Natural killer cell (primary cell): ENCODE results near the gene IFT81. TPM values are rescaled to one million over a fixed set of nuclear protein-coding genes. Genes with fewer than 3 reads are reported as not detected.

ENCODE experiments used
- ATAC-seq, 3 donors: fragments of 150-1000 bp in 2 of 3; fragments of 200-7000 bp in 1 of 3; cut with Tn5 transposase; 1 replicate in 1 of 3; 2 replicates in 2 of 3; pipeline ENCODE4 v1.10.0; 2021; ENCODE audit warnings: mild to moderate bottlenecking in 2 of 3, moderate library complexity in 2 of 3
- DNase-seq, 2 donors: peaks; one replicate each; pipeline versions ENCODE4 v3.0.0 to v3.0.0-alpha.2; 2013 to 2021; ENCODE audit warnings: mixed read lengths in 1 of 2
- H3K27ac ChIP-seq: one replicate; pipeline ENCODE4 v1.5.1; 2013; ENCODE audit warnings: mild to moderate bottlenecking, low read length
- H3K27me3 ChIP-seq: one replicate; pipeline ENCODE4 v1.6.1; 2013; ENCODE audit warnings: low read length; ENCODE audit not compliant: control insufficient read depth, insufficient read depth
- H3K36me3 ChIP-seq: one replicate; pipeline ENCODE4 v1.6.1; 2013; ENCODE audit warnings: low read length; ENCODE audit not compliant: control insufficient read depth, insufficient read depth
- H3K4me1 ChIP-seq: one replicate; pipeline ENCODE4 v1.6.1; 2013; ENCODE audit warnings: low read length; ENCODE audit not compliant: control insufficient read depth, insufficient read depth
- H3K4me3 ChIP-seq: one replicate; pipeline ENCODE4 v1.5.1; 2013; ENCODE audit warnings: low read length
- H3K9me3 ChIP-seq: one replicate; pipeline ENCODE4 v1.6.1; 2013; ENCODE audit warnings: low read length; ENCODE audit not compliant: control insufficient read depth, insufficient read depth
- H3K27ac Mint-ChIP-seq, 2 donors: one replicate each; pipeline ENCODE4 v1.8.0; 2022; ENCODE audit warnings: mild to moderate bottlenecking in 2 of 2, mixed read lengths in 2 of 2, moderate library complexity in 1 of 2
- H3K27me3 Mint-ChIP-seq, 2 donors: one replicate each; pipeline ENCODE4 v1.8.0; 2022; ENCODE audit warnings: low read depth in 2 of 2, mixed read lengths in 2 of 2
- H3K36me3 Mint-ChIP-seq: one replicate; pipeline ENCODE4 v1.8.0; 2022; ENCODE audit warnings: mixed read lengths
- H3K4me1 Mint-ChIP-seq, 2 donors: one replicate each; pipeline ENCODE4 v1.8.0; 2022; ENCODE audit warnings: mixed read lengths in 2 of 2
- H3K4me3 Mint-ChIP-seq: one replicate; pipeline ENCODE4 v1.8.0; 2022; ENCODE audit warnings: mild to moderate bottlenecking, moderate library complexity, mixed read lengths
- H3K9me3 Mint-ChIP-seq, 2 donors: one replicate each; pipeline ENCODE4 v1.8.0; 2022; ENCODE audit warnings: mixed read lengths in 2 of 2
- WGBS: methylation state at CpG from one replicate; pipeline ENCODE4 v1.1.7; 2013; ENCODE audit warnings: missing lambda C conversion rate; ENCODE audit not compliant: insufficient coverage; 5-methylcytosine and 5-hydroxymethylcytosine counted together
- intact Hi-C: fragments of 100-400 bp; cut with micrococcal nuclease; formaldehyde crosslinking; loops from one replicate; pipeline ENCODE4 v1.14.2; 2022
- total RNA-seq, 4 donors: library from RNA; stranded (reverse); fragments of 120-200 nt in 1 of 4; gene quantifications; one replicate each; pipeline versions ENCODE4 v1.2.3 to v1.2.4, GENCODE V29; 2013 to 2022
- TF ChIP-seq, protein P1 (sequence below): fragments of 200-600 bp; IDR thresholded peaks from one replicate; pipeline ENCODE4 v1.8.0; 2022; ENCODE audit warnings: antibody characterized with exemption

The IFT81 gene
- total RNA-seq, 3 donors from 2014 or later (not counting 1 experiment from before 2014, with no cell fraction given): 0.61 to 1.4 (median 0.80) TPM

DNA sequence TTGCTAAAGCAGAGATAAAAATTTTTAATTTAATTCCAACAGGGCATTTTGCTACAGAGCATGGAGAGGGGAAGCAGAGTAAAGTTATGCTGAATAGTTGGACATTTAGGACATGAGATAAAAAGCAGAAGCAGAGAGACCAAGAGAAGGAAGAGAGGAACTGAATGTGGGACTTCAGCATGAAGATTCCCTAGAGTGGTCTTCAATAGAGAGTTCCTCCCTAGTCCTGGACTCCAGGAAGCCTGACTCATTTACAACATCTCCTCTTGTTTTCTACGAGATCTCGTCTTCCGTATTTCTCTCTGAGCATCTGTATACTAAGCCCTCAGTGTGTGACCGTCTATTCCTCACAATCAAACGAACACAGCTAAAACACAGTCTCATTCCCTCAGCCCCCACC lies 35.2 kb upstream of the IFT81 start:
- Histone ChIP-seq H3K27ac (no peak overlapping the region), H3K27me3 (no peaks in the 10 kb centered on the region), H3K4me3 (no peak overlapping the region), H3K36me3 (no peaks in the 10 kb centered on the region), H3K9me3 (no peaks in the 10 kb centered on the region), H3K4me1 (no peaks in the 10 kb centered on the region)
- Mint-ChIP-seq H3K36me3 (no peaks in the 10 kb centered on the region), H3K9me3 (no peaks in the 10 kb centered on the region), H3K27ac (no peak overlapping the region), H3K27me3 (peaks cover 8 to 15% of the 10 kb centered on the region in 2 donors), H3K4me3 (no peak overlapping the region), H3K4me1 (no peaks in the 10 kb centered on the region)
- 83% methylated on average over 5 of the region's 5 CpGs for WGBS
- intact Hi-C loops: no loop called here
- DNase-seq (no peak), ATAC-seq (no peak)
- TF ChIP-seq, protein P1, sequence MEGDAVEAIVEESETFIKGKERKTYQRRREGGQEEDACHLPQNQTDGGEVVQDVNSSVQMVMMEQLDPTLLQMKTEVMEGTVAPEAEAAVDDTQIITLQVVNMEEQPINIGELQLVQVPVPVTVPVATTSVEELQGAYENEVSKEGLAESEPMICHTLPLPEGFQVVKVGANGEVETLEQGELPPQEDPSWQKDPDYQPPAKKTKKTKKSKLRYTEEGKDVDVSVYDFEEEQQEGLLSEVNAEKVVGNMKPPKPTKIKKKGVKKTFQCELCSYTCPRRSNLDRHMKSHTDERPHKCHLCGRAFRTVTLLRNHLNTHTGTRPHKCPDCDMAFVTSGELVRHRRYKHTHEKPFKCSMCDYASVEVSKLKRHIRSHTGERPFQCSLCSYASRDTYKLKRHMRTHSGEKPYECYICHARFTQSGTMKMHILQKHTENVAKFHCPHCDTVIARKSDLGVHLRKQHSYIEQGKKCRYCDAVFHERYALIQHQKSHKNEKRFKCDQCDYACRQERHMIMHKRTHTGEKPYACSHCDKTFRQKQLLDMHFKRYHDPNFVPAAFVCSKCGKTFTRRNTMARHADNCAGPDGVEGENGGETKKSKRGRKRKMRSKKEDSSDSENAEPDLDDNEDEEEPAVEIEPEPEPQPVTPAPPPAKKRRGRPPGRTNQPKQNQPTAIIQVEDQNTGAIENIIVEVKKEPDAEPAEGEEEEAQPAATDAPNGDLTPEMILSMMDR: no peak

DNA sequence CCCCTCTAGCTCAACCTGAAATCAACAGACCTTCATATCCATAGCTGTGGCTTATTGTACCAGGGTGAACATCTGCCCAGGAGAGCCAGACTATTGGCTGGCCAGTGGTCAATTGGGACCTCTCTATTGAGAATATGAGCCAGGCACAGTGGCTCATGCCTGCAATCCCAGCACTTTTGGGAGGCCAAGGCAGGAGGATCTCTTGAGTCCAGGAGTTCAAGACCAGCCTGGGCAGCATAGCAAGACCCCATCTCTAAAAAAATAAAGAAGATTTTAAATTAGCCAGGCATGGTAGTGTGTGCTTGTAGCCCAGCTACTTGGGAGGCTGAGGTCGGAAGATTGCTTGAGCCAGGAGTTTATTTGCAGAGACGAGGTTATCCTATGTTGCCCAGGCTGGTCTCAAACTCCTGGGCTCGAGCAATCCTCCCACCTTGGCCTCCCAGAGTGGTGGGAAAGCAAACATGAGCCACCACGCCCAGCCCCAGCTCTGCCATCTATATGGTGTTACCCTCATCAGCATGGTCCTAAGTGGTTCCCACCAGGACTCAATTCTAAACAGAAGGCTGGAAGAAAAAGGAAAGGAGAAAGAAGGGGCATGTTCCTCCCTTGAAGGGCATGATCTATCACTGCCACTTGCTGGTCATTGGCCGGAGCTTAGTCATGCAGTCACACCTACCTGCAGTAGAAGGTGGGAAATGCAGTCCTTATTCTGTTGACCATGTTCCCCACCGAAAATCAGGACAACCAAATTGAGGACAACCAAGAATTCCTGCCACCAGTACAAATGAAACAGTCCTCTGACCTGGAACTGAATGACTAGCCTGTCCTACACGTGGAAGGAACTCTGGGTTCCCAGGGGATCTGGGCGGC lies 33.7 kb upstream of the IFT81 start:
- no peak for ATAC-seq
- H3K27ac Mint-ChIP-seq: no peak overlapping the region
- 89% methylated on average over 8 of the region's 8 CpGs for WGBS
- no peaks in the 10 kb centered on the region for H3K9me3 Mint-ChIP-seq
- Histone ChIP-seq H3K4me3 (no peak overlapping the region), H3K27ac (no peak overlapping the region), H3K27me3 (no peaks in the 10 kb centered on the region), H3K36me3 (no peaks in the 10 kb centered on the region), H3K4me1 (no peaks in the 10 kb centered on the region), H3K9me3 (no peaks in the 10 kb centered on the region)
- no peak for DNase-seq
- no peak overlapping the region for H3K4me3 Mint-ChIP-seq
- intact Hi-C loops: no loop called here
- peaks cover 8 to 15% of the 10 kb centered on the region in 2 donors for H3K27me3 Mint-ChIP-seq
- TF ChIP-seq, protein P1: no peak
- no peaks in the 10 kb centered on the region for H3K4me1 Mint-ChIP-seq
- H3K36me3 Mint-ChIP-seq: no peaks in the 10 kb centered on the region

DNA sequence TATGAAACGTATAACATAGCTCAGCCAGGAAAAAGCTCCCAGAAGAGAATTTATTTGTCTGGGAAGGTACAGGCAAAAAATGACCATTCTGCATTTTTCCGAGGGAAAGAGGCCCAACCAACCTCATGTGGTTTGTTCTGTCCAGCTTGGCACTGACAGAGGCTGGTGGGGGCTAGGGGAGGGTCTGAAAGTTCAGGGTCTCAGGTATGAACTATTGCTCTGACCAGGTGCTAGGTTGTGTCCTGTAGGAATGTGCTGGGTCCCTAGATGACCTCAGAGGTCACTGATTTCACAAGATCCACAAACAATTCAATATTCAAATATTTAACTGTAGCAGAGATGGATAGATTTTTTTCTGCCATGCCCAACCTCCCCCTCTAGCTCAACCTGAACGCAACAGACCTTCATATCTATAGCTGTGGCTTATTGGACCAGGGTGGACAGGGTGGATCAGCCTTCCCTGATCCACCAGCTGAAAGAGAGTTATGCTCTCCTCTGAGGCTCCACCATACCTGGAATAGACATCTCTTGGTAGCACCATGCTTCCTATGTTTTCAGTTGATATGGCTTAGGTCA lies 32.9 kb upstream of the IFT81 start:
- 84% methylated on average over 3 of the region's 3 CpGs for whole genome bisulfite sequencing
- H3K4me1 Mint-ChIP-seq: no peaks in the 10 kb centered on the region
- TF ChIP-seq, protein P1: no peak
- Histone ChIP-seq H3K4me1 (no peaks in the 10 kb centered on the region), H3K9me3 (no peaks in the 10 kb centered on the region), H3K36me3 (no peaks in the 10 kb centered on the region), H3K4me3 (no peak overlapping the region), H3K27me3 (no peaks in the 10 kb centered on the region), H3K27ac (no peak overlapping the region)
- intact Hi-C loops: no loop called here
- no peaks in the 10 kb centered on the region for H3K9me3 Mint-ChIP-seq
- no peaks in the 10 kb centered on the region for H3K36me3 Mint-ChIP-seq
- DNase-seq: no peak
- H3K27me3 Mint-ChIP-seq: peaks cover 8 to 11% of the 10 kb centered on the region in 2 donors
- no peak for ATAC-seq
- H3K27ac Mint-ChIP-seq: no peak overlapping the region
- no peak overlapping the region for H3K4me3 Mint-ChIP-seq
